Measurements from ENCODE around the gene NFATC3. TPM values are rescaled to one million over a fixed set of nuclear protein-coding genes. Genes with fewer than 3 reads are reported as not detected.

Gene NFATC3
- total RNA-seq, 1 experiment from 2014 or later: 33.0 TPM

DNA sequence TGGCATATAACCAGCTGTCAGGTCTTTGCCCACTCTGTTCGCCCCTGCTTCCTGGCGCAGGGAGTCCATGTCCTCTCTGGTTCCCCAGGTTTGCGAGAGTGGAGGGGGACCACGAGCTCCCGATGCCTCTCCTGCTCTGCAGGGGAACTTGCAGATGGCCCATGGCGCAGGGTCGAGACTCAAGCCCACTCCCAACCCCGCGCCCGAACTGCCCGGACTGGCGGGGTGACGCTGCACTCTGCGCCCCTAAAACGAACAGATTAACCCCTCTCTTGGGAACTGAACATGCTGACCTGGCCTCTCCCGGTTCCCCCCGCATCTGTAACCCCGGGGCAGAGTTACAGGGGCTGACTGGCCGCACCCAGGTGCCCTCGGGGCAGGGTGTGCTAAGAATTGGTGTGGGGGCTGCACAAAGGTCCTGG lies 159.3 kb downstream of the NFATC3 start:
- Histone ChIP-seq H2BK5ac (ENCODE audit: insufficient read length, low read length) (no peak overlapping the region), H3K18ac (ENCODE audit: insufficient read length, low read depth, low read length) (no peak overlapping the region), H2BK15ac (ENCODE audit: low read depth, low read length) (no peak overlapping the region), H3K23me2 (ENCODE audit: insufficient read length, low read depth, low read length, poor library complexity, severe bottlenecking) (peaks cover 16% of the 10 kb centered on the region), H2BK12ac (ENCODE audit: insufficient read length, low read depth, low read length) (no peak overlapping the region), H3K14ac (ENCODE audit: insufficient read depth, low read length) (no peak overlapping the region), H4K8ac (replicated peaks; ENCODE audit: insufficient read length, low read depth, low read length) (no peak overlapping the region), H3K4me2 (ENCODE audit: insufficient read depth, insufficient read length, low read length) (peak overlapping the region; percentile 49), H3K4me1 (ENCODE audit: insufficient read depth, low read length) (no peaks in the 10 kb centered on the region), H4K20me1 (ENCODE audit: control insufficient read depth, insufficient read depth, insufficient read length) (no peaks in the 10 kb centered on the region), H3K27me3 (ENCODE audit: insufficient read depth, low read length) (no peaks in the 10 kb centered on the region; the same call in 1 of the 2 replicates), H4K91ac (ENCODE audit: insufficient read length, low read depth, low read length) (no peak overlapping the region), H2AK5ac (ENCODE audit: insufficient read length, low read length) (no peak overlapping the region), H3K9me3 (ENCODE audit: control insufficient read depth, low read depth, low read length) (no peaks in the 10 kb centered on the region), H3K23ac (ENCODE audit: insufficient read length, low read depth, low read length) (no peak overlapping the region), H2BK20ac (ENCODE audit: low read depth, low read length, poor library complexity, severe bottlenecking) (no peak overlapping the region), H3K79me2 (ENCODE audit: insufficient read depth, low read length) (no peaks in the 10 kb centered on the region), H3K4ac (ENCODE audit: low read depth, low read length) (no peak overlapping the region), H3T11ph (ENCODE audit: low read length) (no peak overlapping the region), H2AFZ (ENCODE audit: low read length) (no peak overlapping the region), H2BK120ac (ENCODE audit: low read depth, low read length, poor library complexity, severe bottlenecking) (no peak overlapping the region), H3K9ac (ENCODE audit: extremely low read depth, insufficient read length, low read length) (no peak overlapping the region), H3K56ac (ENCODE audit: insufficient read length, low read depth, low read length) (no peak overlapping the region), H4K5ac (ENCODE audit: insufficient read length, low read depth, low read length) (no peak overlapping the region), H3K79me1 (ENCODE audit: insufficient read depth, low read depth, low read length, poor library complexity, severe bottlenecking) (no peaks in the 10 kb centered on the region), H3K27ac (ENCODE audit: insufficient read length, low read depth, low read length) (no peak overlapping the region)
- no peak for DNase-seq
- H3K36me3 Mint-ChIP-seq (ENCODE audit: insufficient read depth in 1 of 3, low read depth in 3 of 3): peaks cover 0 to 4% (median 3%) of the 10 kb centered on the region in 3 experiments; a peak in 3 of 7 replicates
- H3K4me1 Mint-ChIP-seq: peaks cover 19 to 20% of the 10 kb centered on the region in 2 experiments
- H3K27me3 Mint-ChIP-seq (ENCODE audit: low read depth): peaks cover 20% of the 10 kb centered on the region
- TF ChIP-seq, protein P1, sequence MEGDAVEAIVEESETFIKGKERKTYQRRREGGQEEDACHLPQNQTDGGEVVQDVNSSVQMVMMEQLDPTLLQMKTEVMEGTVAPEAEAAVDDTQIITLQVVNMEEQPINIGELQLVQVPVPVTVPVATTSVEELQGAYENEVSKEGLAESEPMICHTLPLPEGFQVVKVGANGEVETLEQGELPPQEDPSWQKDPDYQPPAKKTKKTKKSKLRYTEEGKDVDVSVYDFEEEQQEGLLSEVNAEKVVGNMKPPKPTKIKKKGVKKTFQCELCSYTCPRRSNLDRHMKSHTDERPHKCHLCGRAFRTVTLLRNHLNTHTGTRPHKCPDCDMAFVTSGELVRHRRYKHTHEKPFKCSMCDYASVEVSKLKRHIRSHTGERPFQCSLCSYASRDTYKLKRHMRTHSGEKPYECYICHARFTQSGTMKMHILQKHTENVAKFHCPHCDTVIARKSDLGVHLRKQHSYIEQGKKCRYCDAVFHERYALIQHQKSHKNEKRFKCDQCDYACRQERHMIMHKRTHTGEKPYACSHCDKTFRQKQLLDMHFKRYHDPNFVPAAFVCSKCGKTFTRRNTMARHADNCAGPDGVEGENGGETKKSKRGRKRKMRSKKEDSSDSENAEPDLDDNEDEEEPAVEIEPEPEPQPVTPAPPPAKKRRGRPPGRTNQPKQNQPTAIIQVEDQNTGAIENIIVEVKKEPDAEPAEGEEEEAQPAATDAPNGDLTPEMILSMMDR (conservative IDR thresholded peaks at IDR 0.05): no peak
- H3K4me3 Mint-ChIP-seq: peak overlapping the region; percentile 88 to 93
- WGBS (ENCODE audit: extremely low coverage, insufficient read length, low lambda C conversion rate): no CpG with 5 or more reads among the region's 20 CpGs
- H3K27ac Mint-ChIP-seq: no peak overlapping the region
- no peaks in the 10 kb centered on the region for H3K9me3 Mint-ChIP-seq
